Upper lobe of left lung (tissue), 4 donors: ENCODE results near the gene ATP2A3.

Source experiments
- CTCF ChIP-seq, 6 experiments: fragments of 450-650 bp in 4 of 6; fragments of 200-600 bp in 2 of 6; sonication (generic) in 2 of 6; IDR thresholded peaks; one replicate each; pipeline ENCODE4 v1.5.1; 2016 to 2019; ENCODE audit warnings: antibody characterized with exemption in 6 of 6
- EP300 ChIP-seq, 4 donors: sonication (generic); formaldehyde crosslinking; IDR thresholded peaks; one replicate each; pipeline ENCODE4 v1.5.1; 2017; ENCODE audit warnings: antibody characterized with exemption in 4 of 4, control low read depth in 2 of 4
- POLR2A ChIP-seq, 4 donors: fragments of 450-650 bp; IDR thresholded peaks; one replicate each; pipeline ENCODE4 v1.5.1; 2016 to 2017; ENCODE audit warnings: antibody characterized with exemption in 4 of 4, mild to moderate bottlenecking in 2 of 4

- TF ChIP-seq EP300 (IDR thresholded peaks at IDR 0.05) (no peak), POLR2A (IDR thresholded peaks at IDR 0.05) (no peak), CTCF (IDR thresholded peaks at IDR 0.05) (no peak)
Observed at GRCh38 chr17:3918372-3919122, 45.7 kb downstream of the ATP2A3 start.
